IMR-90 (cell line): ENCODE measurements around the gene FSD1.

Experiments
- BHLHE40 ChIP-seq: fragments of 150-350 bp; IDR thresholded peaks from 2 replicates; pipeline ENCODE4 v1.6.1; 2016; ENCODE audit warnings: mild to moderate bottlenecking, low read depth, low read length
- CEBPB ChIP-seq: IDR thresholded peaks from 2 replicates; pipeline ENCODE4 v1.6.1; 2012; ENCODE audit warnings: low read depth, low read length, improper control_type of control experiment
- CTCF ChIP-seq: conservative IDR thresholded peaks from 2 replicates; pipeline ENCODE4 v1.5.1; 2012; ENCODE audit warnings: mild to moderate bottlenecking, low read depth, low read length, improper control_type of control experiment
- ELK1 ChIP-seq: fragments of 150-350 bp; IDR thresholded peaks from 2 replicates; pipeline ENCODE4 v1.6.1; 2016; ENCODE audit warnings: low read depth, mild to moderate bottlenecking, low read length, moderate library complexity, borderline replicate concordance
- FOS ChIP-seq: fragments of 150-350 bp; IDR thresholded peaks from 2 replicates; pipeline ENCODE4 v1.6.1; 2016; ENCODE audit warnings: low read depth, low read length
- MAZ ChIP-seq: IDR thresholded peaks from 2 replicates; pipeline ENCODE4 v1.6.1; 2012; ENCODE audit warnings: low read depth, mild to moderate bottlenecking, low read length, improper control_type of control experiment, moderate library complexity, borderline replicate concordance
- MXI1 ChIP-seq: IDR thresholded peaks from 2 replicates; pipeline ENCODE4 v1.6.1; 2012; ENCODE audit warnings: low read depth, mild to moderate bottlenecking, low read length, moderate library complexity, borderline replicate concordance
- POLR2A ChIP-seq: IDR thresholded peaks from 2 replicates; pipeline ENCODE4 v1.6.1; 2012; ENCODE audit warnings: mild to moderate bottlenecking, low read depth, low read length
- RAD21 ChIP-seq: IDR thresholded peaks from 2 replicates; pipeline ENCODE4 v1.6.1; 2012; ENCODE audit warnings: low read length, improper control_type of control experiment
- RCOR1 ChIP-seq: IDR thresholded peaks from 2 replicates; pipeline ENCODE4 v1.6.1; 2012; ENCODE audit warnings: mild to moderate bottlenecking, low read length, improper control_type of control experiment; ENCODE audit not compliant: insufficient replicate concordance
- RFX5 ChIP-seq: IDR thresholded peaks from 2 replicates; pipeline ENCODE4 v1.8.0; 2012; ENCODE audit warnings: low read depth, mild to moderate bottlenecking, low read length, moderate library complexity
- USF2 ChIP-seq: fragments of 150-350 bp; IDR thresholded peaks from 2 replicates; pipeline ENCODE4 v1.6.1; 2017; ENCODE audit warnings: mild to moderate bottlenecking, antibody characterized with exemption, low read length, low read depth

GRCh38 chr19:4277191-4277696 is 27.2 kb upstream of the FSD1 start:
- TF ChIP-seq POLR2A (no peak), RAD21 (no peak), CTCF (no peak), BHLHE40 (no peak), RFX5 (no peak), ELK1 (no peak), RCOR1 (no peak), USF2 (no peak), CEBPB (no peak), MAZ (no peak), FOS (no peak), MXI1 (no peak)
